GM19328 (cell line): ENCODE measurements around the gene ARCN1.
A peak's percentile ranks its signal among the peaks of the same experiment; 100 is the strongest.
"Not testable (repeated sequence)": the region's sequence is repeated elsewhere in the genome, so short reads cannot be mapped to it uniquely, and the experiment has no call there.

Experiments used
- ATAC-seq: cut with Tn5 transposase; IDR thresholded peaks from one replicate; pipeline ENCODE4 v1.9.1; 2021; ENCODE audit warnings: mild to moderate bottlenecking, moderate library complexity; ENCODE audit not compliant: unreplicated experiment

Gene ARCN1

GRCh38 chr11:118544010-118544646 is 28.1 kb upstream of the ARCN1 start:
- ATAC-seq, result no peak

GRCh38 chr11:118544647-118545010 is 27.6 kb upstream of the ARCN1 start:
- no peak for ATAC-seq

GRCh38 chr11:118545533-118545932 is 26.7 kb upstream of the ARCN1 start:
- no peak for ATAC-seq

GRCh38 chr11:118547132-118547531 is 25.1 kb upstream of the ARCN1 start:
- ATAC-seq, result no peak

GRCh38 chr11:118552341-118552740 is 19.9 kb upstream of the ARCN1 start:
- no peak for ATAC-seq

- no peak for ATAC-seq
Observed at GRCh38 chr11:118560806-118561205, 11.4 kb upstream of the ARCN1 start.

- ATAC-seq, result no peak
Observed at GRCh38 chr11:118565051-118565450, 7.2 kb upstream of the ARCN1 start.

- no peak for ATAC-seq
Observed at GRCh38 chr11:118569670-118570069, 2.5 kb upstream of the ARCN1 start.

GRCh38 chr11:118570787-118571186 is 1.4 kb upstream of the ARCN1 start:
- ATAC-seq, result no peak

- not testable (repeated sequence) for ATAC-seq
Observed at GRCh38 chr11:118571701-118572060, 528 bp upstream of the ARCN1 start.

- ATAC-seq, result peak; percentile 24
Observed at GRCh38 chr11:118572981-118573550, 857 bp downstream of the ARCN1 start.

- ATAC-seq, result no peak
Observed at GRCh38 chr11:118574636-118575035, 2.4 kb downstream of the ARCN1 start.

GRCh38 chr11:118577995-118578394 is 5.8 kb downstream of the ARCN1 start:
- not testable (repeated sequence) for ATAC-seq

GRCh38 chr11:118581057-118581456 is 8.8 kb downstream of the ARCN1 start:
- ATAC-seq, result no peak

- no peak for ATAC-seq
Observed at GRCh38 chr11:118587952-118588351, 15.7 kb downstream of the ARCN1 start.

- no peak for ATAC-seq
Observed at GRCh38 chr11:118592616-118593367, 20.6 kb downstream of the ARCN1 start.

- ATAC-seq, result not testable (repeated sequence)
Observed at GRCh38 chr11:118594984-118595383, 22.8 kb downstream of the ARCN1 start.

- no peak for ATAC-seq
Observed at GRCh38 chr11:118596224-118597146, 24.3 kb downstream of the ARCN1 start.

- ATAC-seq, result no peak
Observed at GRCh38 chr11:118597556-118597955, 25.3 kb downstream of the ARCN1 start.

GRCh38 chr11:118602331-118602730 is 30.1 kb downstream of the ARCN1 start:
- no peak for ATAC-seq

- not testable (repeated sequence) for ATAC-seq
Observed at GRCh38 chr11:118603709-118604108, 31.5 kb downstream of the ARCN1 start.
